HG02623 (cell line): ENCODE results near the gene FLAD1.

Experiments
- ATAC-seq: cut with Tn5 transposase; IDR thresholded peaks from one replicate; pipeline ENCODE4 v1.9.1; 2021; ENCODE audit warnings: moderate library complexity; ENCODE audit not compliant: unreplicated experiment

FLAD1 gene

GRCh38 chr1:154982897-154983648 is at the start of gene FLAD1:
FLAD1 (plus strand) TSS chr1:154983344; CDS start chr1:154983695, 351 bp downstream.
- peak; percentile 98 for ATAC-seq

- ATAC-seq, result no peak
Observed at GRCh38 chr1:154934358-154934948, 48.7 kb upstream of the FLAD1 start.

- no peak for ATAC-seq
Observed at GRCh38 chr1:154935749-154936554, 47.2 kb upstream of the FLAD1 start.

GRCh38 chr1:154936555-154937084 is 46.5 kb upstream of the FLAD1 start, which contains the start of gene PMVK:
PMVK (minus strand) TSS chr1:154936719; CDS start chr1:154936685, 34 bp downstream.
- peak; percentile 73 for ATAC-seq

- peak; percentile 67 for ATAC-seq
Observed at GRCh38 chr1:154937085-154937987, 45.8 kb upstream of the FLAD1 start.

GRCh38 chr1:154937988-154938386 is 45.2 kb upstream of the FLAD1 start:
- ATAC-seq, result no peak

GRCh38 chr1:154938604-154939399 is 44.3 kb upstream of the FLAD1 start:
- ATAC-seq, result no peak

GRCh38 chr1:154940213-154940560 is 43.0 kb upstream of the FLAD1 start:
- ATAC-seq, result no peak

- ATAC-seq, result no peak
Observed at GRCh38 chr1:154940651-154941194, 42.4 kb upstream of the FLAD1 start.

- ATAC-seq, result no peak
Observed at GRCh38 chr1:154941333-154942013, 41.7 kb upstream of the FLAD1 start.

- no peak for ATAC-seq
Observed at GRCh38 chr1:154943649-154944400, 39.3 kb upstream of the FLAD1 start.

- ATAC-seq, result no peak
Observed at GRCh38 chr1:154944401-154945159, 38.6 kb upstream of the FLAD1 start.

GRCh38 chr1:154945160-154945961 is 37.8 kb upstream of the FLAD1 start:
- ATAC-seq, result no peak

GRCh38 chr1:154945962-154946850 is 36.9 kb upstream of the FLAD1 start:
- ATAC-seq, result no peak

- ATAC-seq, result no peak
Observed at GRCh38 chr1:154948079-154948478, 35.1 kb upstream of the FLAD1 start.
